H1 (cell line): Measurements from ENCODE around the gene VEZT. TPM values are rescaled to one million over a fixed set of nuclear protein-coding genes. Genes with fewer than 3 reads are reported as not detected.

Experiments
- CTCF ChIA-PET: fragments of 300-600 bp; sonication (Branson Sonifier 250); formaldehyde crosslinking; loops from one replicate; lab custom pipeline; 2021; ENCODE audit not compliant: partially characterized antibody; lab: Charles Lee
- POLR2A ChIA-PET: fragments of 300-600 bp; sonication (Branson Sonifier 250); formaldehyde crosslinking; loops from one replicate; lab custom pipeline; 2021; ENCODE audit warnings: inconsistent platforms; ENCODE audit not compliant: partially characterized antibody; lab: Charles Lee
- DNase-seq, 2 experiments: peaks; one replicate each; pipeline versions ENCODE4 v3.0.0 to v3.0.0-alpha.2; 2010 to 2022; ENCODE audit warnings: low spot score in 2 of 2, low read depth in 1 of 2, mixed read lengths in 1 of 2
- FAIRE-seq: peaks from 2 replicates; lab custom pipeline; 2011; peaks lifted over from hg19 to GRCh38; lab: Jason Lieb, UNC
- H2AFZ ChIP-seq: 2 replicates; pipeline ENCODE4 v1.8.1; 2012; ENCODE audit warnings: low read length, inconsistent platforms
- H2AK5ac ChIP-seq: 2 replicates; pipeline ENCODE4 v1.6.1; 2013; ENCODE audit warnings: low read depth, low read length
- H2BK120ac ChIP-seq: replicated peaks from 2 replicates; pipeline ENCODE3; 2013; ENCODE audit warnings: low read depth, low read length, inconsistent platforms
- H2BK12ac ChIP-seq: 2 replicates; pipeline ENCODE4 v1.6.1; 2013; ENCODE audit warnings: low read depth, low read length
- H2BK15ac ChIP-seq: 2 replicates; pipeline ENCODE4 v1.6.1; 2013; ENCODE audit warnings: low read length
- H2BK20ac ChIP-seq: 2 replicates; pipeline ENCODE4 v1.6.1; 2013; ENCODE audit warnings: low read length
- H2BK5ac ChIP-seq: 2 replicates; pipeline ENCODE4 v1.6.1; 2013; ENCODE audit warnings: low read depth, low read length
- H3K14ac ChIP-seq: 2 replicates; pipeline ENCODE4 v1.6.1; 2013; ENCODE audit warnings: inconsistent platforms; ENCODE audit not compliant: insufficient read length
- H3K18ac ChIP-seq: 2 replicates; pipeline ENCODE4 v1.6.1; 2013; ENCODE audit warnings: low read length; ENCODE audit errors: extremely low read depth
- H3K23ac ChIP-seq: 2 replicates; pipeline ENCODE4 v1.6.1; 2013; ENCODE audit warnings: inconsistent platforms; ENCODE audit not compliant: insufficient read length
- H3K23me2 ChIP-seq: 2 replicates; pipeline ENCODE4 v1.6.1; 2013; ENCODE audit warnings: low read depth, low read length
- H3K27ac ChIP-seq: 2 replicates; pipeline ENCODE4 v1.6.1; 2011; ENCODE audit warnings: low read depth, low read length, inconsistent platforms
- H3K27me3 ChIP-seq, 4 experiments: replicated peaks in 1 of 4; 1 replicate in 1 of 4; 2 replicates in 3 of 4; pipeline versions ENCODE4 v1.6.1 to v1.8.1; 2011 to 2013; ENCODE audit warnings: low read length in 3 of 4, mild to moderate bottlenecking in 3 of 4, inconsistent platforms in 2 of 4, mixed read lengths in 2 of 4, moderate library complexity in 1 of 4; ENCODE audit not compliant: control insufficient read depth in 3 of 4, insufficient read depth in 3 of 4; ENCODE audit errors: extremely low read depth in 1 of 4
- H3K36me3 ChIP-seq, 4 experiments: 2 replicates each; pipeline versions ENCODE4 v1.6.1 to v1.8.1; 2011 to 2013; ENCODE audit warnings: mild to moderate bottlenecking in 4 of 4, low read length in 3 of 4, moderate library complexity in 2 of 4, control low read depth in 1 of 4, inconsistent platforms in 1 of 4; ENCODE audit not compliant: insufficient read depth in 4 of 4, control insufficient read depth in 2 of 4
- H3K4ac ChIP-seq: replicated peaks from 2 replicates; pipeline ENCODE3; 2013; ENCODE audit warnings: low read length, low read depth, mixed read lengths, inconsistent platforms; ENCODE audit not compliant: insufficient read length
- H3K4me1 ChIP-seq, 4 experiments: replicated peaks in 1 of 4; 1 replicate in 1 of 4; 2 replicates in 3 of 4; pipeline versions ENCODE4 v1.6.1 to v1.8.1; 2011 to 2013; ENCODE audit warnings: low read length in 3 of 4, inconsistent platforms in 2 of 4, mixed read lengths in 1 of 4; ENCODE audit not compliant: insufficient read depth in 4 of 4, control insufficient read depth in 3 of 4
- H3K4me2 ChIP-seq, 2 experiments: 2 replicates each; pipeline versions ENCODE4 v1.6.1 to v1.8.1; 2011 to 2013; ENCODE audit warnings: low read depth in 2 of 2, low read length in 2 of 2, control low read depth in 1 of 2, inconsistent platforms in 1 of 2, mild to moderate bottlenecking in 1 of 2; ENCODE audit not compliant: insufficient read depth in 1 of 2
- H3K4me3 ChIP-seq, 4 experiments: fragments of 200-600, 300-600 bp in 1 of 4; sonication (generic), shearing (Covaris generic), sonication (Bioruptor Twin) in 1 of 4; 2 replicates each; pipeline versions ENCODE4 v1.5.1 to v1.8.1; 2011 to 2016; ENCODE audit warnings: low read length in 4 of 4, low read depth in 3 of 4, control low read depth in 2 of 4, inconsistent platforms in 2 of 4, mild to moderate bottlenecking in 2 of 4, mixed read lengths in 1 of 4, moderate library complexity in 1 of 4; ENCODE audit not compliant: insufficient read depth in 2 of 4; ENCODE audit errors: extremely low read depth in 1 of 4
- H3K56ac ChIP-seq: replicated peaks from 2 replicates; pipeline ENCODE3; 2013; ENCODE audit warnings: low read depth, mild to moderate bottlenecking, mixed read lengths, low read length, inconsistent platforms; ENCODE audit not compliant: insufficient read length
- H3K79me1 ChIP-seq: 2 replicates; pipeline ENCODE4 v1.6.1; 2013; ENCODE audit warnings: low read depth, low read length, control low read depth
- H3K79me2 ChIP-seq, 2 experiments: 2 replicates each; pipeline versions ENCODE4 v1.6.1 to v1.8.1; 2012 to 2013; ENCODE audit warnings: low read length in 2 of 2, mild to moderate bottlenecking in 2 of 2, inconsistent platforms in 1 of 2; ENCODE audit not compliant: insufficient read depth in 2 of 2, control insufficient read depth in 1 of 2
- H3K9ac ChIP-seq, 4 experiments: replicated peaks in 1 of 4; 1 replicate in 1 of 4; 2 replicates in 3 of 4; pipeline versions ENCODE4 v1.6.1 to v1.8.1; 2011 to 2013; ENCODE audit warnings: low read depth in 3 of 4, low read length in 3 of 4, control low read depth in 2 of 4, mild to moderate bottlenecking in 2 of 4, moderate library complexity in 2 of 4, inconsistent platforms in 1 of 4; ENCODE audit errors: extremely low read depth in 1 of 4
- H3K9me3 ChIP-seq, 2 experiments: 2 replicates each; pipeline versions ENCODE4 v1.6.1 to v1.8.1; 2012 to 2013; ENCODE audit warnings: mild to moderate bottlenecking in 2 of 2, moderate library complexity in 2 of 2, control low read depth in 1 of 2, inconsistent platforms in 1 of 2, low read depth in 1 of 2, low read length in 1 of 2, mixed read lengths in 1 of 2; ENCODE audit not compliant: insufficient read depth in 2 of 2
- H4K20me1 ChIP-seq, 2 experiments: replicated peaks in 1 of 2; 2 replicates each; pipeline versions ENCODE3 to v1.8.1; 2011 to 2013; ENCODE audit warnings: inconsistent platforms in 2 of 2, low read length in 2 of 2, mild to moderate bottlenecking in 1 of 2; ENCODE audit not compliant: insufficient read depth in 2 of 2, control insufficient read depth in 1 of 2
- H4K5ac ChIP-seq: 2 replicates; pipeline ENCODE4 v1.6.1; 2013; ENCODE audit warnings: low read length, low read depth, mixed read lengths, inconsistent platforms; ENCODE audit not compliant: insufficient read length
- H4K8ac ChIP-seq: 2 replicates; pipeline ENCODE4 v1.8.0; 2013; ENCODE audit warnings: mild to moderate bottlenecking, moderate library complexity, low read length, inconsistent platforms; ENCODE audit not compliant: insufficient read depth; ENCODE audit errors: extremely low read depth
- H4K91ac ChIP-seq: replicated peaks from 2 replicates; pipeline ENCODE3; 2013; ENCODE audit warnings: low read length, mixed read lengths, inconsistent platforms; ENCODE audit not compliant: insufficient read length
- BCL11A ChIP-seq, 2 experiments: IDR thresholded peaks; one replicate each; pipeline ENCODE4 v1.6.1; 2011; ENCODE audit warnings: low read depth in 2 of 2, low read length in 2 of 2, mild to moderate bottlenecking in 2 of 2
- CTCF ChIP-seq, 3 experiments: IDR thresholded peaks; 1 replicate in 2 of 3; 2 replicates in 1 of 3; pipeline versions ENCODE4 v1.5.1 to v1.6.1; 2011; ENCODE audit warnings: low read length in 3 of 3, mild to moderate bottlenecking in 3 of 3, inconsistent platforms in 2 of 3, low read depth in 1 of 3, moderate library complexity in 1 of 3; ENCODE audit not compliant: insufficient read depth in 1 of 3; ENCODE audit errors: control extremely low read depth in 1 of 3
- EGR1 ChIP-seq: IDR thresholded peaks from 2 replicates; pipeline ENCODE4 v1.6.1; 2011; ENCODE audit warnings: low read depth, low read length, borderline replicate concordance
- GTF2F1 ChIP-seq: IDR thresholded peaks from 2 replicates; pipeline ENCODE4 v1.6.1; 2012; ENCODE audit warnings: low read depth, low read length, improper control_type of control experiment, borderline replicate concordance
- HDAC6 ChIP-seq: IDR thresholded peaks from one replicate; pipeline ENCODE4 v1.7.1; 2012; ENCODE audit warnings: low read depth, mild to moderate bottlenecking, inconsistent platforms, low read length, moderate library complexity
- KDM1A ChIP-seq: fragments of 200-600, 300-600 bp; sonication (generic); IDR thresholded peaks from 2 replicates; pipeline ENCODE4 v1.7.1; 2016; ENCODE audit warnings: mild to moderate bottlenecking, low read length, borderline replicate concordance
- KDM5A ChIP-seq: fragments of 200-600 bp; IDR thresholded peaks from 2 replicates; pipeline ENCODE4 v1.7.1; 2012; ENCODE audit warnings: mild to moderate bottlenecking, low read length, inconsistent platforms, mixed read lengths
- NRF1 ChIP-seq: IDR thresholded peaks from 2 replicates; pipeline ENCODE4 v1.6.1; 2011; ENCODE audit warnings: mild to moderate bottlenecking, low read depth, low read length, improper control_type of control experiment
- RXRA ChIP-seq: IDR thresholded peaks from 2 replicates; pipeline ENCODE4 v1.6.1; 2011; ENCODE audit warnings: low read depth, mild to moderate bottlenecking, low read length, moderate library complexity; ENCODE audit not compliant: insufficient read depth
- TAF1 ChIP-seq: IDR thresholded peaks from 2 replicates; pipeline ENCODE4 v1.6.1; 2011; ENCODE audit warnings: mild to moderate bottlenecking, low read depth, low read length
- WGBS, 2 experiments: shearing (Covaris generic) in 1 of 2; methylation state at CpG; one replicate each; pipeline versions ENCODE4 v1.1.6 to v1.1.7; 2013 to 2015; ENCODE audit warnings: low lambda C conversion rate in 2 of 2, mixed read lengths in 2 of 2, inconsistent platforms in 1 of 2, low coverage in 1 of 2, missing lambda C conversion rate in 1 of 2; ENCODE audit not compliant: insufficient replicate concordance in 2 of 2, insufficient coverage in 1 of 2, insufficient read length in 1 of 2; ENCODE audit errors: extremely low coverage in 1 of 2, missing lambda C conversion rate in 1 of 2; 5-methylcytosine and 5-hydroxymethylcytosine counted together
- polyA plus RNA-seq, 7 experiments: library from polyadenylated mRNA; depleted of rRNA in 3 of 7; stranded (reverse) in 5 of 7; unstranded in 2 of 7; fragments of >200 nt in 5 of 7; fragments of 200-250 nt in 2 of 7; gene quantifications; 1 replicate in 5 of 7; 2 replicates in 1 of 7; 4 replicates in 1 of 7; pipeline versions ENCODE4 v1.2.1 to v1.2.3, GENCODE V29; 2011 to 2013; ENCODE audit warnings: missing spikeins in 2 of 7, mixed read lengths in 2 of 7
- total RNA-seq: library from RNA; stranded (reverse); fragmentation: NEBNext Ultra II Directional; extraction: Animal tissue kit (Norgen Biotek cat#: 25700); gene quantifications from 2 replicates; pipeline ENCODE4 v1.2.1, GENCODE V29; 2021
- TF ChIP-seq, protein P1 (sequence below): IDR thresholded peaks from 2 replicates; pipeline ENCODE4 v1.6.1; 2011; ENCODE audit warnings: low read depth, mild to moderate bottlenecking, low read length; ENCODE audit not compliant: insufficient read depth

VEZT gene
- total and polyA plus RNA-seq, 2 of the 8 experiments (the other 6 are each of a cell fraction or from before 2014, with no cell fraction given), result 44.0 to 56.1 TPM

DNA sequence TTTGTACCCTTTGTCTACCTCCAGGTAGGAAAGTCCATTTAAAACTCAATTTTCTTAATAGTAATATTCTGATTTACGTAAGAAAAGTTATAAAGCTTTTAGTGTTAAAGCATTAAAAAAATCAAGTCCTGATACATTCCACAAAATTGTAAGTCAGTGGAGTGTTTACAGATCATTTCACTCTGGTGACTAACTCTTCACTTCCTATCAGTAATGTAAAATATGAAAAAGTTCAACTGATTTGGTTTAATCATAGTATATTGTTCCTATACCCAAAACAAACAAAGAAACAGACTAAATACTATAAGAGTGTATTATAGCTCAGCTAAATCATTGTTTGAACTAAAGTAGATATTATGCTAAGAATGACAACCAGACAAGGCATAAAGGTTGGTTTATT is 85.9 kb downstream of the VEZT start:
- no peaks in the 10 kb centered on the region for H3K23me2 ChIP-seq
- no peak overlapping the region for H4K91ac ChIP-seq
- DNase-seq (no peak), FAIRE-seq (no peak)
- H3K4ac ChIP-seq, result no peak overlapping the region
- H2AFZ ChIP-seq, result no peak overlapping the region
- no peak overlapping the region for H2BK20ac ChIP-seq
- no peak overlapping the region for H3K56ac ChIP-seq
- peaks cover 0 to 33% (median 5%) of the 10 kb centered on the region in 4 experiments; a peak in 7 of 8 replicates for H3K36me3 ChIP-seq
- H2BK15ac ChIP-seq, result no peak overlapping the region
- no peak overlapping the region for H3K14ac ChIP-seq
- no peaks in the 10 kb centered on the region for H4K20me1 ChIP-seq
- no peak overlapping the region for H3K27ac ChIP-seq
- no peaks in the 10 kb centered on the region for H3K79me2 ChIP-seq
- H3K9ac ChIP-seq, result no peak overlapping the region
- H4K5ac ChIP-seq, result no peak overlapping the region
- no peaks in the 10 kb centered on the region for H3K4me1 ChIP-seq
- no peaks in the 10 kb centered on the region for H3K79me1 ChIP-seq
- no peak overlapping the region for H2BK12ac ChIP-seq
- no peak overlapping the region for H3K23ac ChIP-seq
- ChIA-PET CTCF (interaction anchor here (1.0 to 2.2 kb wide), 2 partner anchors 9 to 11 kb away, joined by 3 to 4 read pairs; no protein-coding TSS in a partner anchor), POLR2A (interaction anchor here (1.0 to 1.7 kb wide), 2 partner anchors 79 to 86 kb away, joined by 3 read pairs; partner anchors contain the start of genes FGD6 and VEZT)
- no peak overlapping the region for H4K8ac ChIP-seq
- no peaks in the 10 kb centered on the region for H3K9me3 ChIP-seq
- H3K27me3 ChIP-seq, result peaks cover 0 to 1% (median 0%) of the 10 kb centered on the region in 4 experiments; a peak in 1 of 7 replicates
- H2BK5ac ChIP-seq, result no peak overlapping the region
- H3K18ac ChIP-seq, result no peak overlapping the region
- H2BK120ac ChIP-seq, result no peak overlapping the region
- no peak overlapping the region for H2AK5ac ChIP-seq
- WGBS, 2 experiments, result 91% methylated on average over 1 of the region's 1 CpG; no CpG with 5 or more reads in 1 of the 2 experiments
- no peak overlapping the region for H3K4me2 ChIP-seq
- H3K4me3 ChIP-seq, result no peak overlapping the region
- TF ChIP-seq EGR1 (no peak), HDAC6 (no peak), NRF1 (no peak), TAF1 (no peak), RXRA (no peak), KDM5A (no peak), BCL11A (IDR thresholded peaks at IDR 0.05; ENCODE audit: low read depth in 2 of 2, low read length in 2 of 2) (no peak), CTCF (IDR thresholded peaks at IDR 0.05; ENCODE audit: control extremely low read depth in 1 of 3, insufficient read depth in 1 of 3, low read depth in 1 of 3, low read length in 3 of 3) (no peak), GTF2F1 (no peak), KDM1A (no peak)
- TF ChIP-seq, protein P1, sequence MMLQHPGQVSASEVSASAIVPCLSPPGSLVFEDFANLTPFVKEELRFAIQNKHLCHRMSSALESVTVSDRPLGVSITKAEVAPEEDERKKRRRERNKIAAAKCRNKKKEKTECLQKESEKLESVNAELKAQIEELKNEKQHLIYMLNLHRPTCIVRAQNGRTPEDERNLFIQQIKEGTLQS, result no peak
